ENCODE measurements around the gene SMAD4. TPM values are rescaled to one million over a fixed set of nuclear protein-coding genes. Genes with fewer than 3 reads are reported as not detected.
A peak's percentile ranks its signal among the peaks of the same experiment; 100 is the strongest.

Gene SMAD4
- total and polyA plus RNA-seq, 2 of the 8 experiments (the other 6 are each of a cell fraction or from before 2014, with no cell fraction given): 86.5 to 139 TPM

DNA sequence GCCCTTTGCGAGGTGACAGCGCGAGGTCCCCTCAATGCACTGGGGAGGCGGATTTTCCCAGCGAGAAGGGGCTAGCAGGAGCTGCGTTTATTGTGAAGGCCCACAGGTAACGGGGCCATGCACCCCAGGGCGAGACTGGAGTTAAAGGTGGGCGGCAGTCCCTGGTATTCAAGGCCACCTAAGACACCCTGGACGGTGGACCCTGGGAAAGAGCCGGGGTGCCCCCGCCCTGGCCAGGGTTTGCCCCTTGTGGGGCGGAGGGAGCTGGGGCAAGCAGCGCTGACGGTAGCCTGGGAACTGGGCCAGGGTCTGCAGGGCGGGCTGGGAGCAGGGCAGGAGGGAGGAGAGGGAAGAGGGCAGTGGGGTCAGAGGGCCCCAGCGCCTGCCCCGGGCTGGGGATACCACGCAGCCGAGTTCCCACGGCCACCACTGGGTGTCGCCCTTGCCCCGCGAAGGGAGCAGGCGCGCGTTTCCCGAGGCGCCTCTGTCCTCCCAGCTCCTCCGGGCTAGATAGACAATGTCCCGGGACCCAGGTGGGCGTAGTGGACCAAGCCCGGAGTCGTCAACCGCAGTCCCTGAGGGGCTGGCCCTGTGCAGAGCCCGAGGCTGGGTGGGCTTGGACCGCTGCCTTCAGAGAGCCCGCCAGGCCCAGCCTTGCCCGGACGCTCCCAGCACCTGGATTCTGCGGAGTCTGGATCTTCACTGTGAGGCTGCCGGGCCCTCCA lies 80.2 kb downstream of the SMAD4 start:
- no peaks in the 10 kb centered on the region; a peak in 1 of 8 replicates for H3K36me3 ChIP-seq (ENCODE audit: control insufficient read depth in 2 of 4, insufficient read depth in 4 of 4, low read length in 3 of 4)
- no peak overlapping the region for H2AK5ac ChIP-seq (ENCODE audit: low read depth, low read length)
- no peak overlapping the region for H3K4me3 ChIP-seq (ENCODE audit: extremely low read depth in 1 of 4, insufficient read depth in 2 of 4, low read depth in 3 of 4, low read length in 4 of 4)
- H3K27me3 ChIP-seq (replicated peaks in 1 of 4; ENCODE audit: control insufficient read depth in 3 of 4, extremely low read depth in 1 of 4, insufficient read depth in 3 of 4, low read length in 3 of 4): no peaks in the 10 kb centered on the region
- H3K27ac ChIP-seq (ENCODE audit: low read depth, low read length): no peak overlapping the region
- H2BK20ac ChIP-seq (ENCODE audit: low read length): no peak overlapping the region
- no peak overlapping the region for H2BK120ac ChIP-seq (replicated peaks; ENCODE audit: low read depth, low read length)
- H3K14ac ChIP-seq (ENCODE audit: insufficient read length): no peak overlapping the region
- DNase-seq (ENCODE audit: low read depth in 1 of 2, low spot score in 2 of 2) (peak in 1 of 2 experiments; percentile 98), FAIRE-seq (no peak)
- H4K5ac ChIP-seq (ENCODE audit: insufficient read length, low read depth, low read length): peak overlapping the region; percentile 48
- H4K8ac ChIP-seq (ENCODE audit: extremely low read depth, insufficient read depth, low read length): peak overlapping the region; percentile 95
- ChIA-PET POLR2A (ENCODE audit: partially characterized antibody) (interaction anchor here (1.0 to 1.3 kb wide), 3 partner anchors 9 to 82 kb away, joined by 3 to 6 read pairs (median 4); no protein-coding TSS in a partner anchor), CTCF (ENCODE audit: partially characterized antibody) (interaction anchor here (0.6 to 5.2 kb wide), 38 partner anchors 10 to 1584 kb away, joined by 3 to 56 read pairs (median 4); partner anchors contain the start of gene MEX3C)
- H3K79me2 ChIP-seq (ENCODE audit: control insufficient read depth in 1 of 2, insufficient read depth in 2 of 2, low read length in 2 of 2): no peaks in the 10 kb centered on the region
- no peak overlapping the region; the same call in 1 of the 2 replicates for H3K18ac ChIP-seq (ENCODE audit: extremely low read depth, low read length)
- H3K4me2 ChIP-seq (ENCODE audit: insufficient read depth in 1 of 2, low read depth in 2 of 2, low read length in 2 of 2): no peak overlapping the region
- peaks cover 0 to 2% (median 0%) of the 10 kb centered on the region in 4 experiments; a peak in 2 of 7 replicates for H3K4me1 ChIP-seq (replicated peaks in 1 of 4; ENCODE audit: control insufficient read depth in 3 of 4, insufficient read depth in 4 of 4, low read length in 3 of 4)
- peaks cover 2% of the 10 kb centered on the region; the same call in 1 of the 2 replicates for H3K23me2 ChIP-seq (ENCODE audit: low read depth, low read length)
- no peak overlapping the region for H4K91ac ChIP-seq (replicated peaks; ENCODE audit: insufficient read length, low read length)
- H2BK15ac ChIP-seq (ENCODE audit: low read length): no peak overlapping the region
- H2BK12ac ChIP-seq (ENCODE audit: low read depth, low read length): peak overlapping the region; percentile 11; the same call in 1 of the 2 replicates
- no peaks in the 10 kb centered on the region for H3K79me1 ChIP-seq (ENCODE audit: low read depth, low read length)
- H3K4ac ChIP-seq (replicated peaks; ENCODE audit: insufficient read length, low read depth, low read length): no peak overlapping the region
- peaks cover 0 to 9% of the 10 kb centered on the region in 2 experiments; a peak in 1 of 4 replicates for H3K9me3 ChIP-seq (ENCODE audit: insufficient read depth in 2 of 2, low read depth in 1 of 2, low read length in 1 of 2)
- H3K23ac ChIP-seq (ENCODE audit: insufficient read length): no peak overlapping the region
- H2BK5ac ChIP-seq (ENCODE audit: low read depth, low read length): no peak overlapping the region; the same call in 1 of the 2 replicates
- 51% methylated on average over 36 of the region's 42 CpGs; no CpG with 5 or more reads in 1 of the 2 experiments for WGBS, 2 experiments (ENCODE audit: extremely low coverage in 1 of 2, insufficient coverage in 1 of 2, insufficient read length in 1 of 2, insufficient replicate concordance in 2 of 2, low coverage in 1 of 2, low lambda C conversion rate in 2 of 2, missing lambda C conversion rate in 1 of 2)
- peak overlapping the region; percentile 14 for H3K56ac ChIP-seq (replicated peaks; ENCODE audit: insufficient read length, low read depth, low read length)
- no peak overlapping the region; a peak in 1 of 7 replicates for H3K9ac ChIP-seq (replicated peaks in 1 of 4; ENCODE audit: extremely low read depth in 1 of 4, low read depth in 3 of 4, low read length in 3 of 4)
- no peaks in the 10 kb centered on the region for H4K20me1 ChIP-seq (replicated peaks in 1 of 2; ENCODE audit: control insufficient read depth in 1 of 2, insufficient read depth in 2 of 2, low read length in 2 of 2)
- H2AFZ ChIP-seq (ENCODE audit: low read length): peak overlapping the region; percentile 97
- TF ChIP-seq NRF1 (IDR thresholded peaks at IDR 0.05; ENCODE audit: low read depth, low read length) (no peak), POU5F1 (IDR thresholded peaks at IDR 0.05; ENCODE audit: low read depth, low read length) (no peak), CBX8 (IDR thresholded peaks at IDR 0.05; ENCODE audit: borderline replicate concordance, low read depth, low read length) (no peak), USF2 (IDR thresholded peaks at IDR 0.05; ENCODE audit: low read length) (0 out of 2 replicates have a peak, but pooled peaks have one; percentile 9), RFX5 (IDR thresholded peaks at IDR 0.05; ENCODE audit: borderline replicate concordance, low read depth, low read length) (0 out of 2 replicates have a peak, but pooled peaks have one; percentile 14), ZNF274 (IDR thresholded peaks at IDR 0.05; ENCODE audit: borderline replicate concordance, extremely low read depth, low read length) (no peak), E2F6 (IDR thresholded peaks at IDR 0.05) (no peak), FOSL1 (IDR thresholded peaks at IDR 0.05; ENCODE audit: insufficient read depth, low read depth, low read length) (no peak), GABPA (IDR thresholded peaks at IDR 0.05; ENCODE audit: borderline replicate concordance, insufficient read depth, low read length) (no peak)

Data from H1 (cell line).